NCI-H226 (cell line): Measurements from ENCODE around the gene HSP90AB1.

Experiments
- DNase-seq: peaks from one replicate; pipeline ENCODE4 v3.0.0-alpha.2; 2015

HSP90AB1 gene

GRCh38 chr6:44255871-44256774, 9.2 kb downstream of the HSP90AB1 start:
- no peak for DNase-seq

- no peak for DNase-seq
These were observed 9.8 kb downstream of the HSP90AB1 start for GRCh38 chr6:44256775-44257024.

- DNase-seq = peak; percentile 81
These were observed 10.3 kb downstream of the HSP90AB1 start, which contains the start of gene SLC35B2 for GRCh38 chr6:44257025-44257752. Gene SLC35B2, minus strand, starts transcription at chr6:44257528. Its CDS starts 118 bp downstream, at chr6:44257410.

- DNase-seq = no peak
These were observed 10.9 kb downstream of the HSP90AB1 start for GRCh38 chr6:44257753-44258324.

GRCh38 chr6:44258325-44258863, 11.5 kb downstream of the HSP90AB1 start:
- DNase-seq = no peak

- no peak for DNase-seq
These were observed 12.0 kb downstream of the HSP90AB1 start for GRCh38 chr6:44258921-44259320.

GRCh38 chr6:44260011-44260410, 13.1 kb downstream of the HSP90AB1 start:
- DNase-seq = no peak

GRCh38 chr6:44260451-44261297, 13.8 kb downstream of the HSP90AB1 start:
- no peak for DNase-seq

GRCh38 chr6:44261581-44261980, 14.7 kb downstream of the HSP90AB1 start:
- DNase-seq = no peak

GRCh38 chr6:44262467-44263353, 15.8 kb downstream of the HSP90AB1 start:
- no peak for DNase-seq

GRCh38 chr6:44263354-44264100, 16.6 kb downstream of the HSP90AB1 start:
- peak; percentile 56 for DNase-seq

- DNase-seq = no peak
These were observed 17.5 kb downstream of the HSP90AB1 start for GRCh38 chr6:44264154-44265006.

- peak; percentile 86 for DNase-seq
These were observed 18.3 kb downstream of the HSP90AB1 start, which contains the start of gene NFKBIE for GRCh38 chr6:44265007-44265721. Gene NFKBIE, minus strand, starts transcription at chr6:44265551. Its CDS starts 205 bp downstream, at chr6:44265346.

- DNase-seq = no peak
These were observed 18.9 kb downstream of the HSP90AB1 start for GRCh38 chr6:44265722-44266233.

- DNase-seq = no peak
These were observed 19.4 kb downstream of the HSP90AB1 start for GRCh38 chr6:44266347-44266746.

GRCh38 chr6:44267252-44267651, 20.4 kb downstream of the HSP90AB1 start:
- DNase-seq = no peak

GRCh38 chr6:44268095-44268628, 21.3 kb downstream of the HSP90AB1 start:
- no peak for DNase-seq

GRCh38 chr6:44269178-44269920, 22.4 kb downstream of the HSP90AB1 start:
- DNase-seq = no peak
